Endothelial cell of umbilical vein (primary cell): ENCODE measurements around the gene GPR158. TPM values are rescaled to one million over a fixed set of nuclear protein-coding genes. Genes with fewer than 3 reads are reported as not detected.

ENCODE experiments used
- BruUV-seq: library from RNA; stranded (reverse); fragments of 400-500 nt; replicated peaks from 2 replicates; lab custom pipeline; 2021; lab: Mats Ljungman, UMichigan
- CTCF ChIA-PET: fragments of 300-600, 350-600 bp; sonication (Branson Sonifier 250); formaldehyde crosslinking; loops from one replicate; lab custom pipeline; 2021; ENCODE audit warnings: antibody characterized with exemption, inconsistent platforms; lab: Charles Lee
- POLR2A ChIA-PET: fragments of 300-600, 350-600 bp; sonication (Branson Sonifier 250); formaldehyde crosslinking; loops from one replicate; lab custom pipeline; 2021; ENCODE audit warnings: antibody characterized with exemption, inconsistent platforms; lab: Charles Lee
- DNase-seq: peaks from one replicate; pipeline ENCODE4 v3.0.0-alpha.2; 2011; ENCODE audit warnings: low read depth, low spot score
- FAIRE-seq: peaks from 2 replicates; lab custom pipeline; 2011; peaks lifted over from hg19 to GRCh38; lab: Jason Lieb, UNC
- H2AFZ ChIP-seq: 2 replicates; pipeline ENCODE4 v1.6.0; 2012; ENCODE audit warnings: low read depth, low read length, control low read depth, inconsistent platforms
- H3K27ac ChIP-seq: 2 replicates; pipeline ENCODE4 v1.5.1; 2011; ENCODE audit warnings: low read depth, mild to moderate bottlenecking, control low read depth, low read length, moderate library complexity; ENCODE audit not compliant: insufficient read depth
- H3K27me3 ChIP-seq, 2 experiments: 2 replicates each; pipeline versions ENCODE4 v1.6.0 to v1.6.1; 2011; ENCODE audit warnings: low read length in 2 of 2, mixed read lengths in 1 of 2; ENCODE audit not compliant: control insufficient read depth in 2 of 2, insufficient read depth in 2 of 2
- H3K36me3 ChIP-seq, 2 experiments: 2 replicates in 1 of 2; 3 replicates in 1 of 2; pipeline ENCODE4 v1.5.1; 2011; ENCODE audit warnings: low read length in 2 of 2, mild to moderate bottlenecking in 1 of 2, moderate library complexity in 1 of 2; ENCODE audit not compliant: control insufficient read depth in 2 of 2, insufficient read depth in 2 of 2; ENCODE audit errors: extremely low read depth in 1 of 2
- H3K4me1 ChIP-seq: 3 replicates; pipeline ENCODE4 v1.5.1; 2011; ENCODE audit warnings: mild to moderate bottlenecking, low read length; ENCODE audit not compliant: control insufficient read depth, insufficient read depth; ENCODE audit errors: extremely low read depth
- H3K4me2 ChIP-seq: 2 replicates; pipeline ENCODE4 v1.6.1; 2011; ENCODE audit warnings: low read length, control low read depth, mixed read lengths; ENCODE audit not compliant: insufficient read depth
- H3K4me3 ChIP-seq, 3 experiments: fragments of 200-600 bp in 1 of 3; sonication (generic), shearing (Covaris generic) in 1 of 3; replicated peaks in 1 of 3; 2 replicates each; pipeline ENCODE4 v1.5.1; 2011 to 2016; ENCODE audit warnings: control low read depth in 3 of 3, low read length in 3 of 3, mild to moderate bottlenecking in 2 of 3, inconsistent platforms in 1 of 3, low read depth in 1 of 3, moderate library complexity in 1 of 3; ENCODE audit not compliant: insufficient read depth in 1 of 3
- H3K79me2 ChIP-seq: 2 replicates; pipeline ENCODE4 v1.6.0; 2012; ENCODE audit warnings: low read length, inconsistent platforms; ENCODE audit not compliant: control insufficient read depth, insufficient read depth
- H3K9ac ChIP-seq: replicated peaks from 2 replicates; pipeline ENCODE3; 2011; ENCODE audit warnings: low read length, control low read depth; ENCODE audit not compliant: insufficient read depth; ENCODE audit errors: extremely low read depth
- H3K9me1 ChIP-seq: replicated peaks from 3 replicates; pipeline ENCODE4 v1.6.0; 2011; ENCODE audit warnings: mild to moderate bottlenecking, low read length; ENCODE audit not compliant: control insufficient read depth, insufficient read depth; ENCODE audit errors: extremely low read depth
- H3K9me3 ChIP-seq: replicated peaks from 2 replicates; pipeline ENCODE4 v1.5.1; 2012; ENCODE audit warnings: low read length, inconsistent platforms; ENCODE audit not compliant: control insufficient read depth, insufficient read depth
- H4K20me1 ChIP-seq: replicated peaks from 2 replicates; pipeline ENCODE3; 2011; ENCODE audit warnings: mild to moderate bottlenecking, low read length; ENCODE audit not compliant: control insufficient read depth, insufficient read depth; ENCODE audit errors: extremely low read depth
- MYC ChIP-seq: IDR thresholded peaks from one replicate; pipeline ENCODE4 v1.6.1; 2011; ENCODE audit warnings: mild to moderate bottlenecking, low read depth, low read length
- dilution Hi-C: fragments of 300-500 bp; cut with MboI; formaldehyde crosslinking; loops from one replicate; pipeline ENCODE4 v1.15.0; 2019; ENCODE audit warnings: low sequenced_read_pairs; ENCODE audit not compliant: extremely low pct_ligation_motif_present
- intact Hi-C: fragments of 100-400 bp; cut with micrococcal nuclease; formaldehyde crosslinking; loops from one replicate; pipeline ENCODE4 v1.10.0; 2022
- polyA plus RNA-seq, 4 experiments: library from polyadenylated mRNA; depleted of rRNA in 3 of 4; stranded (reverse) in 3 of 4; unstranded in 1 of 4; fragments of >200 nt; gene quantifications; 2 replicates each; pipeline versions ENCODE4 v1.2.1 to v1.2.3, GENCODE V29; 2011 to 2012; ENCODE audit warnings: missing spikeins in 1 of 4
- total RNA-seq: library from RNA; stranded (reverse); gene quantifications from 2 replicates; pipeline ENCODE4 v1.2.3, GENCODE V29; 2021

The GPR158 gene
- total and polyA plus RNA-seq, 2 donors (not counting 3 experiments of a cell fraction or from before 2014, with no cell fraction given): not detected

DNA sequence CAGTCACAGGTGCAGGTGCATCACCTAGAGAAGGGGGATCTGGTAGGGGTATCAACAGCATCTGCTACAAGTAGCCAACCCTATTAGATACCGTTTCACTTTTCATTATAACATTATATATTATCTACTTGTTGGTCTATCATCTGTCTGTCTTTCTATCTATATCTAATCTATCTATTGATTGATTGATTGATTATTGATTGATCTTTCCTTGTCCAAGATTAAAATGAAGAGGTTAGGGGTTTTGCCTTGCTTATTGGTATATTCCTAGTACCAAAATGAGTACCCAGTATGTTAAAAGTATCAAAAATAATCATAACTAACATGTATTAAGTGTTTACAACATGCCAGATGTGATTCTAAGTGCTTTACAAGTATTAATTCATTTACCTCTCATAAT is 121.5 kb downstream of the GPR158 start:
- no peaks in the 10 kb centered on the region for H3K79me2 ChIP-seq
- H2AFZ ChIP-seq: no peak overlapping the region
- no peak overlapping the region for H3K9ac ChIP-seq
- no TSS peak for BruUV-seq
- dilution Hi-C loops (no loop called here), intact Hi-C loops (no loop called here)
- H3K4me2 ChIP-seq: no peak overlapping the region
- H3K36me3 ChIP-seq: no peaks in the 10 kb centered on the region
- no peaks in the 10 kb centered on the region for H3K9me1 ChIP-seq
- ChIA-PET CTCF (no interaction called here), POLR2A (no interaction called here)
- H4K20me1 ChIP-seq: no peaks in the 10 kb centered on the region
- no peaks in the 10 kb centered on the region for H3K4me1 ChIP-seq
- FAIRE-seq: no peak
- no peaks in the 10 kb centered on the region for H3K9me3 ChIP-seq
- DNase-seq: no peak
- H3K27me3 ChIP-seq: no peaks in the 10 kb centered on the region
- no peak overlapping the region for H3K4me3 ChIP-seq
- H3K27ac ChIP-seq: no peak overlapping the region
- no peak for TF ChIP-seq MYC

GRCh38 chr10:25297466-25297865 is 122.7 kb downstream of the GPR158 start:
- Histone ChIP-seq H3K79me2 (no peaks in the 10 kb centered on the region), H3K9ac (no peak overlapping the region), H3K9me1 (no peaks in the 10 kb centered on the region), H3K36me3 (no peaks in the 10 kb centered on the region), H3K4me2 (no peak overlapping the region), H3K4me3 (no peak overlapping the region), H3K27ac (no peak overlapping the region), H2AFZ (no peak overlapping the region), H3K9me3 (no peaks in the 10 kb centered on the region), H3K4me1 (no peaks in the 10 kb centered on the region), H4K20me1 (no peaks in the 10 kb centered on the region), H3K27me3 (no peaks in the 10 kb centered on the region)
- TF ChIP-seq MYC: no peak
- dilution Hi-C loops (no loop called here), intact Hi-C loops (no loop called here)
- ChIA-PET CTCF (no interaction called here), POLR2A (no interaction called here)
- FAIRE-seq (no peak), DNase-seq (no peak)
- no TSS peak for BruUV-seq
